Activated CD4-positive, alpha-beta T cell treated with anti-CD3 and anti-CD28 coated beads for 4 hours (primary cell): Measurements from ENCODE around the gene PACSIN2.
A peak's percentile ranks its signal among the peaks of the same experiment; 100 is the strongest.
"Not testable (repeated sequence)": the region's sequence is repeated elsewhere in the genome, so short reads cannot be mapped to it uniquely, and the experiment has no call there.

Experiments used
- DNase-seq, 2 donors: peaks; one replicate each; pipeline ENCODE4 v3.0.0-alpha.2; 2020

The PACSIN2 gene

DNA sequence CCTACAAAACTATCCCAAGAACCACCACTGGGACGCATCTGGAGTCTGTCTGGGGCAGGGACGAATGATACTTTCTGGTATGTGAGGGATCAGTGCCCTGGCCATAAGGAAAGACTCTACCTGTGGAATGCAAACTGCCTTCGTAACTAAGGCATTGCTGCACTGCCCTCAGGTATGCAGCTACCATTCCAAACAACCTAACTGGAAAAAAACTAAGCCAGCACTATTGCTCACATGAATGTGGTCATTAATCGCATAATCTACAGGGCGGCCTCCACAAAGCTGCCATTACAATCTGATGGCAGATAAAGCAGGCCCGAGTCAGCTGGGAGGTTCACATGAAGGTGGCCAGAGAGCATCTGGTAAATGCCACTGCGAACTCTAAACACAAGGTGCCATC, 3.9 kb downstream of the PACSIN2 start:
- DNase-seq: no peak

DNA sequence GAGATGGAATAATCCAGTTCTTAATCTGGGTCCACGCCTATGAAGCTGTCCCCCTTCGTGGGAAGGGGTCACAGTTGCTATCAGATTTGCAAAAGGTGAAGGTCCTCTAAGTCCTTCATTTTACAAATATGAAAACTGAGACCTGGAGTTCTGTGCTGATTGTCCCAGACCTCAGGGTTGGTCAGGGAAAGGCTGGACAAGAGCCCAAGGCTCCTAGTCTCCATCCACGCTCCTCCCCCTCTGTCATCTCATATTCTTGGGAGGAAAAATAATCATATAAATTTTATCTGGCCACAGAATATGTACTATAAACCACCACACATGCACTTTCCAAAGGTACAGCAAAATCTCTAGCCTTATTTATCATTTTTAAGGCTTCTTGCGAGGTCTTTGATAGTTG, 5.5 kb downstream of the PACSIN2 start:
- DNase-seq: no peak

DNA sequence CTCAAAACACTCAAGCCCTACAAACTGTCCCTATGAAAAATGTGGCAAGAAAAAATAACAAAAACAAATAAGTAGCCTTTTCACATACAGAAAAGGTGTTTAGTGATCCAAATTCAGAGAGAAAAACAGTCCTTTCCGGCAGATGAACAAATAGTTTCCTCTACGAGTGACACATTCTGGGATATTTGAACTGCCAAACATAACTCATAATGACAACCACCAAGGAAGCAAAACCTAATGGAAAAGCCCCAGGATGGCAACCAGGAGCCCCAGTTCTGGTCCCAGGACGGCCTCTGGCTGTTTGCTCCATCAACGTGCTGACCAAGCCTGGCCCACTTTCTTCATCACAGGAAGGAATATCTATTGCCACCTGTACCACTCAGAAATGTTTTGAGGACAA, 6.0 kb downstream of the PACSIN2 start:
- DNase-seq: no peak

DNA sequence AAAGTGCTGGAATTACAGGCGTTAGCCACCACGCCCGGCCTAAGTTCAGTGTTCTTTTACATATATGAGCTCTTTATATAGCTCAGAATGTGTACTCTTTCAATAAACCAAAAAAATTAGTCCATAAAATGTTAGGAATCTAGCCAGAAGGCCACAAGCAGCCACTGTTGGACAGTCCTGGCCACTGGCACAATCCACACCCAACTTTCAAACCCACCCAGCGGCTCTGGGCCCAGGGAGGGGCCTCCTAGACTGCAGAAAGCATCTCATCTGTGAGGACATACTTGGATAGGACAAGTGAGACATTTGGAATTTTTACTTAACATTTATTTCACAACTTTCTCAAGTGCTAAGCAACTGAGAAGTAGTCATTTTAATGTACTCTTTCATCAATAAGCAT, 6.4 kb downstream of the PACSIN2 start:
- no peak for DNase-seq

DNA sequence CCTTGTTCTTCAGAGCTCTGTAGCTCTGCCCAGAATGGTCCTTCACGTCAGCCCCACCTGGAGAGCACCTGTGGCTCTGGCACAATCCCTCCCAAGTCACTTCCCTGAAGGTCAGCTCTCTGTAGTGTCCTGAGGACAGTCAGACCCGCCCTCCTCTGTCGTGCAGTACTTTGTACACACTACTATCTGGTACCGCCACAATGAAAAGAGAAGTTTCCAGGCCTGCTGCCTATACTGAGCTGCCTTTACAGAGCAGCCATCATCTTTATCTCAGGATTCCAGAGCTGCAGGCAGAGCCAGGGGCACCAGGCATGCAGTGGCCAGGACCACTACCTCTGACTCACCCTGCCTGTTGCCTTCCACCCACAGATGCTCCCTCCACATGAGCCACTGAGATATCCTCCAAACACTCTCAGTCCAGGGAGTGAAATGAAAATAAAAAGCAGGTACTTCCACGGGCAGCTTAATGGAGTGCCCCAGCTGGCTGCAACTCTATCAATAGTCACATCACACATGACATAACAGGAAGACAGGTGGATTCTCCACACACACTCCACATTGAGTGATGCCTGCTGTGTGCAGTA, 7.3 kb downstream of the PACSIN2 start:
- no peak for DNase-seq

DNA sequence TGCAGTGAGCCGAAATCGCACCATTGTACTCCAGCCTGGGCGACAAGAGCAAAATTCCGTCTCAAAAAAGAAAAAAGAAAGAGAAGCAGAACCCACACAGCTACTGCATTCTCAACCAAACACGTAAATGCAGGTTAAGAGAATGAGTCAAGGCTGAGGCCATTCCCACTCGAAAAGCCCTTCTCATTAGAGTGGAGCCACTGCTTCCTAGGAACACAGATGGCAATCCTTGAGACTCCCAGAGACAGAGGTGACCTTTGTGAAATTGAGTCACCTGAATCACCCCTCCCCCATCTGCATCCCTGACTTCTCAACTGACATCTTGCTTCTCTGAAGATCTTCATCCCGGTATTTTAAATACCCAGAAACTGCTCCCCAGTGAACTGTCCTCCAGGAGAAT, 8.2 kb downstream of the PACSIN2 start:
- no peak for DNase-seq

DNA sequence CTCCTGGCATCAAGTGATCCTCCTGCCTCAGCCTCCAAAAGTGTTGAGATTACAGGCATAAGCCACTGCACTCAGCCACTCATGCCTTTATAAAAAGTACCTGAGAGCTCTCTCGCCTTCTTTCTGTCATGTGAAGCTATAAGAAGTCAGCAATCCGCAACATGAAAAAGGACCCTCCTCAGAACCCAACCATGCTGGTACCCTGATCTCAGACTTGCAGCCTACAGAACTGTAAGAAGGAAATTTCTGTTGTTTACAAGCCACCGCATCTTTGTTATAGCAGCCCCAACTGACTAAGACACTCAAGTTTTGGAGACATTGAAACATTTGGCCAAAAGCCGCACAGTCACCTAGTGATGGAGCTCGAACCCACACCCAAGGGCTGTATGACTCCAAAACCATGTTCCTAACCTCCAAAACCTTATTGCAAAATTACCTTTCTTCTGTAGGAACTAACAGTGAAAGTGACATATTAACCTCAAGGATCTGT, 8.9 kb downstream of the PACSIN2 start:
- no peak for DNase-seq

DNA sequence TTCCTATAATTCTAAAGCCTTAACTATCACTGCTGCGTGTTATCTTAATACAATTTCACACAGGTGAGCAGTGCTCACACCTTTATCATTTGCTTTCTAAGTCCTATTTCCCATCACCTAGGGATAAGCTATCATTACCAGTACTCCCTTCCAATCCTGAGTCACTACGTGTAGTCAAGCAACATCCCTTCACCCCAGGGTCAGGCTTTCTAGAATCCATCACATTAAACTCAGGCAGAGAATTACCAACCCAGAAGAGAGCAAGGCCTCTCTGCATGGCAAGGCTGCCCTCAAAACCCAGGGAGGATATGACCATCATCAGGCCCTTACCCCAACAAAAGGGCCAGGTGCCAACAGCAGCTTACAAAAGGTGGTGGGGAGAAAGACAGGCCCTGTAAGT, 9.8 kb downstream of the PACSIN2 start:
- DNase-seq: no peak

DNA sequence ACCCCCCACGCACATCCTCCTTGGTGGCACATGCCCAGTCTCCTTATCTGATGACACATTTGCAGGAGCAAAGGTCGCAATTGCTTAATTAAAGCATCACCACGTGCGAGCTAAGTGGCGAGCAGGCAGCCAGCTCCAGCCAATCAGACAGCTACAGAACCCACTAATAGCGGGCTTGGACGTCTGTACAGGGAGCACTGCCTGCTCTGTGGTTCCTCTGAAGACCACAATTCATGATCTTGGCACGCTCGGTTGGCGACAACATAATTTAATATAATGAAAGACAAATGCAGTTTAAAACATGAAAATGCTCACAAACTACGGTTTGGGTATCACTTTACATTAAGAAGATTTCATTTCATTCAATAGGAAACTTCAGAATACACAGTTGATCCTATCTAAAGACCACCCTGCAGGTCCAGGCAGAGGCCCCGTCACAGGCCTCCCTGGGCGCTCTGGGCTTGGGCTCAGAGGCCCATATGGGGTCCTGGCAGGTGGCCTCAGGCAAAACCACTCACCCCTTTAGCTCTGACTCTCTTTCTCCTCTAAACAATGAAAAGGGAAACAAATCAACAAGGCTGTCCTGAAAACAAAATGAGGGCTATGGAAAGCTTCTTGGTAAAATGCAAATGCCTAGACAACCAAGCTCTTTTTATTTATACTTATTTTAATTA, 10.4 kb downstream of the PACSIN2 start:
- no peak for DNase-seq

DNA sequence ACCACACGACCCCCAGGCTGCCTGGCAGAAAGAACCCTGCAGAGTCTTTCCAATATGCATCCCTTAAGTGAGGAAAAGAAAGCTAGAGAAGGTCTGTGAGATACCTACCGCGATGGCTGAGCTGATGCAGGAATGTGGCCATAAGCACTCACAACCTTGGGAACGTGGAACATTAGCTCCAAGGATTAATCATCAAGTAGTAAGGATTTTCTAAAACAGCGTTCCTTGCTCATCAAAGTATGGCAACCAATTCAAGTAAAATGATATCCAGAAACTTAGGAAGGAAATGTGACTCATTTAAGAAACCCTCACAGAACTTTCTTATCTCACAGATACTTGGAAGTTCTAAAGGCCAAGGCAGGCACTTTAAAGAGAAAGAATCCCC, 12.8 kb downstream of the PACSIN2 start:
- no peak for DNase-seq

DNA sequence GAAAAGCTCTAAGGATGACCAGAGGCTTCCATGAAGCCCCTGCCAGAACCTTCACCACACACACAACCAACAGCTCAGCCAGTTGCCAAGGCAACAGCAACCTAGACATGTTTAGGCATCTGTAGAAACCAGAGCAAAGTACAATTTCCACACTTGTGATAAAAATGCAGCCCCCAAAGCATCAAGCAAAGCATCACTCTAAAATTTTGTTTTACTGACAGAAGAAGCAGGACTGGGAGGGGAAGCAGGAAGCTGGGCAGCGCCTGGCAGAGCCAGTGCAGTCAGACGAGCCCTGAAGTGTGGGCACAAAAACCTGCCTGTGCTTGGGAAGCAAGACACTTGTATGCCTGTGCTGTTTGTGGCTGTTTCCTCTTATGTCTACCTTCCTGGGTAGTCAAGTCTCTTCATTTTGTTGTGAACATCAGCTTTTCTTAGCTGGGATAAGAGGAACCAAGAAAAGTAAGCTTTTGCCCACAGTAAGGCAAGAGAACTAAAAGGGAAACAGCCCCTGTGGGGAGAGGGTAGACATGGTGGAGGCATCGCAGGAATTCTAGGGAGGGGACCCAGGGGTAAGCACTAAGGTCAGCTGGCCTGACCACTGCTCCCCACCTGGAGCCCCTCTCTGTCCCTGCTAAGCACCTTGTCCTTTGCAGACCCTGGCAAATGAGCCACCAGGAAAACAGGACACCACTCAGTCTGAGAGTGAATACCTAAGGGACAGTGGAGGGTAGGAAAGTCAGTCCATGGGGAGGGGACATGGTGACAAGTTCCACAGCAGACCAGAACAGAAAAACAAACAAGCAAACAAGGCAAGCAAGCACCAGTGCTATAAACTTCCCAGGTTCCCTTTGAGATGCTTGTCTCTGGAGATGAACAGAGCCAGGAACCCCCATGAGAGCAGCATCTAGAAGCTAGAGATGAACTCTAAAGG, 13.4 kb downstream of the PACSIN2 start:
- no peak for DNase-seq

DNA sequence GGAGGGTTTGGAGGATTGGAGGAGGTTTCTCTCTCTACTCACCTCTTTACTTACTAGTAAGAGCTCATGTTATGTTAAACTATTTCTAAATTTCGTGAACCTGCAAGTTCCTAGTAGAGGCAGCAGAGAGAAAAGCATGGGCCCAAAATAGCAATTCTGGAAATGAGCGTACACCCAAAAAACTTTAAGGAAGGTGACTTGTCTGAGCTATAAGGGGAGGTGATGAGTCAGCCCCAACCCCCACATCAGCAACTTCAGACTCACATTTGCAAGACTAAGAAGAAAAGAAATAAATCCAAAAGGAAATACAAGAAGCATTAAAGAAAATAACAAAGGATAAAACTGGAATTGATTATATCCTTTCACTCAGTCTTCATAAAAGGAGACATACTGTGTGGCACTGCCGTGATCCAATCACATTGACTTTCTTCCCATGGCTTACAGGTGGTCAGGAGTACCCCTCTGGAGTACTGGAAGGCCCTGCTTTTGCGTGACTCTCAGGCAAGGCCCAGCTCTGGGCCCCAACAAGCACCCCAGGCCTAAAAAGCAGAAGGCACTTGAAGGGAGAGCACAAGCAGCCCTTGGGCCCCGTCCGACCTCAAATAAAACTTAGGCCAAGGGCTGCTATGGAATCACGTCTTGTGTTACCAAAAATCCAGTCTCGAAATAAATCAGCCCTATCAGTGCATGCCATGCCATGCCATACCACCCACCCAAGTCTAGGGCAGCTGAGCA, 14.3 kb downstream of the PACSIN2 start:
- DNase-seq: peak in 1 of 2 donors; percentile 9

DNA sequence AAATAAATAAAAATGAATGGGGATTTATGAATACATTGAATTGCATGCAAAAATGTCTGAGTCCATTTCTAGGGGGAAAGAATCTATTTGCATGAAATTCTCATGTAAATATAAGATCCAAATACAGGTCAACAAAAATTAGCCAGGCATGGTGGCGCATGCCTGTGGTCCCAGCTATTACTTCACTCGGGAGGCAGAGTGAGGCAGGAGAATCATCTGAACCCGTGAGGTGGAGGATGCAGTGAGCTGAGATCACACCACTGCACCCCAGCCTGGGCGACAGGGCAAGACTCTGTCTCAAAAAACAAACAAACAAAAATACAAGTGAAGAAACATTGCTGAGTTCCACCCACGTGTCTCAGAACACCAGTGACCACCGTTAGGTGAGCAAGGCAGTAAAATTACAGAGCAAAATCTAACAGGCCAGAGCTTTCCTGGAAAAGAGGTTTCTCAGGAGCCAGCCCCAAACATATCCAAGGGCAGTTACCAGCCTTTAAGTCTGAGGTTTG, 17.3 kb downstream of the PACSIN2 start:
- no peak for DNase-seq

DNA sequence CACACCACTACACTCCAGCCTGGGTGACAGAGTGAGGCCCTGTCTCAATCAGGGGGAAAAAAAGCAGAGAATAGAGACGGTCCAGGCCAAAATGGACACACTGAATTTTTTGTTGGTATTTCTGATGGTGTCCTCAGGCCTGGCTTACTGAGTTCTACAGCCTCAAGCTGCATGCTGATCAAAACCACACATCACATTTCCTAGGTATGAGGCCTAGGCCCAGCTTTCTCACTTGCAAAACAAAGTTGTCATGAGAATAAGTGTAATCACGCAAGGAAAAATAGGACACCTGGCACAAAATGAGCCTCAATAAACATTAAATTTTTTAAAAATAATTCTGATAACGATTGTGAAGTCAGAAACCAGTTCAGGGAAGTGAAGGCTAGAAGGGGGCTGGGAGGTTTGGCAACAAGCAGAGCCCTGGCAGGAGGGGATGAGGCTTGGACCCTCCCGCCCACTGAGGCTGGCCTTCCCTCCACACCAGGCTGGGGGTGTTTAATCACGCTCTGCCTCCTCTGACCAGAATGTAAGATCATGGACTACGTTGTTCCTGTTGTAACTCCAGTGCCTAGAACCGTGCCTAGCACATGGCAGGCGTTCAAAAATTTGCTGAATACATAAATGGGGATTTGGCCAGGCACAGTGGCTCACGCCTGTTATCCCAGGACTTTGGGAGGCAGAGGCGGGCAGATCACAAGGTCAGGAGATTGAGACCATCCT, 18.1 kb downstream of the PACSIN2 start:
- no peak for DNase-seq

DNA sequence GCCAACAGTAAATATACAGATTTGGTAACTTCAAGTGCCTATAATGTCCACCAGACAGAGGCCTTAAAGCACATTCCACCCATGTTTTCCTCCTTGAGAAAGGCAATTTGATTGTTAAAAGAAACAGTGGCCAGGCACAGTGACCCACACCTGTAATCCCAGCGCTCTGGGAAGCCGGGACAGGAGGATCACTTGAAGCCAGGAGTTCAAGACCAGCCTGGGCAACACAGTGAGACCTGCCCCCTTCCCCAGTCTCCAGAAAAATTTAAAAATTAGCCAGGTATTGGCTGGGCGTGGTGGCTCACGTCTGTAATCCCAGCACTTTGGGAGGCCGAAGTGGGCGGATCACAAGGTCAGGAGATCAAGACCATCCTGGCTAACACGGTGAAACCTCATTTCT, 19.3 kb downstream of the PACSIN2 start:
- not testable (repeated sequence) for DNase-seq

DNA sequence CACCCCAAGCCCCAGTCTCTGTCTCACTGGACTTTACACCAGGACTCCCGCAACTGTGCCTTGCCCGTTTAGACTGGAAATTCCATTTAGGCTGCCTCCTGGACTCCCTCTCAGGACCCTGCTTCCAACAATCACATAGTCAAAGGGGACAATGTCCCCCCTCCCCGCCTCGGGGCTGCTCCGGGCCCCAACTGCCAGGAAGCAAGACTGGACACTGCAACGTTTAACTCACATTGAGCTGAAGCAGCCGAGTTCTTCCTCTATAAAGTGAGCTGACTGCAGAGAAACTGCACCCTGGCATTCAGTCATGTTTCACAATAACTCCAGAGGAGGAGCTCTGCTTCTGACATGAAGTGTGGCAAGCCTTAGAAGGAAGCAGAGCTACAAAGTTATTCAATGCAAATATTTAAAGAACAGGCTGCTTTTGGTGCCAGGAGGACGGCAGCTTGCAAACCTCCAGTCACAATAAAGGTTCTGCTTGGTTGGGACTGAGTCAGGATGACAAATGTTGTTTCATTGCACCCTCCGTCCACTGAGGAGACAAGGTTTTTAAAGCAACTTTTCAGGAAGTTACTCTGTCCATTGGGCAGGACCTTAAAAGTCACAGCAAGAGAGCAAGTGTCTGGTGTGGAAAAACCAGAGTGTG, 19.9 kb downstream of the PACSIN2 start:
- no peak for DNase-seq

DNA sequence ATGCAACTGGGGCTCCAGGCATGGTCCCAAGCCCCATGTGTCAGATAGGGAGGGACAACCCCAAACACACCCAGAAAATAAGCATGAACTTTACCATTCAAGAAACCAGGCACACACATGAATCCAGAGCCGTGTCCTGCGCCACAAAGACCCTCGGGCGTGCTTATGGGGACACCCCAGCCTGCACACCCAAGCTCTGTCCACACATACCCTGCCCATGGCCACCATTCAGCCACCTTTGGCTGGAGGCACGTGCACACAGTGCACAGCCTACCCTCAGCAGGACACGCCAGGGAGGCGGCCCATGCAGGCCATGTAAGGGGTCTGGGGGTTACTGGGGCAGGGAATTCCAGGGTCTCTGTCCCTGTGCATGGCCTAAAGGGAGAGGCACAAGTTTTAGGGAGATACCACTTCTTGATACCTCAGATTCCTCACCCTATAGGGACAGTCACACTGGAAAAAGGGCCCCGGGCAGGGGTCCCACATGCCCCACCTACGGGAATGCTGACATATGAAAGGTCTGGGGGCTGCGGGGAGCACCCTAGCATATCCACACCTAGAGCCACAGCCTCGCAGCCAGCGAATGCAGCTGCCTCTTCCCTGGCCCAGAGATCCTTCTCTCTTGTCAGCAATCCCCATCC, 20.6 kb downstream of the PACSIN2 start:
- no peak for DNase-seq

DNA sequence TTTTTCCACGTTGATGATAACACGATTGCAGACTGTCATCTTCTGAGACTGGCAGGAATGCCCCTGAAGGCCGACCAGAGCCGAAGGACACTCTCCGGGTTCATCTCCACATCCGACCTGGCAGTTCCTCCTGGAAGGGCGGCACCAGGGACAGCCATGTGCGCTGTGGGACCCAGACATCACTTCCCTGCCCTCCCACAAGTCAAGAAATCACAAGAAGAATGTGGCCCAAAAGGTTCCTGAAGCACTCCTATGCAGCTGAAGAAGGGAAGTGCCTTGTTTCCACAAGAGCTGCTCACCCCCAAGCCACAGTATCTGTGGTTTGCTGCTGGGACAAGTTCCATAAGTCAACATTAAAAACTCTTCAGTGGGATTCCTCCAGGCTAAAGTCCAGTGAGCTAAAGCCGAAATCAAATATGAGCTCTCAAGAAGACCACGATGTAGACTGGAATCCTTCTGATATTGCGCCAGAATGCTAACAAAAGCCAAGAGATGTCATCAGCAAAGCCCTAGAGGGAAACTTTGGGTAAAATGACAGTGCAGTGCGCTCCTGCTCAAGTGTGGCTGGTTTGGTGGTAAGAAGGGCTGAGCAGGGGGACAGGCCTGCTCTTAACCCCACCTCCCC, 21.2 kb downstream of the PACSIN2 start:
- no peak for DNase-seq

DNA sequence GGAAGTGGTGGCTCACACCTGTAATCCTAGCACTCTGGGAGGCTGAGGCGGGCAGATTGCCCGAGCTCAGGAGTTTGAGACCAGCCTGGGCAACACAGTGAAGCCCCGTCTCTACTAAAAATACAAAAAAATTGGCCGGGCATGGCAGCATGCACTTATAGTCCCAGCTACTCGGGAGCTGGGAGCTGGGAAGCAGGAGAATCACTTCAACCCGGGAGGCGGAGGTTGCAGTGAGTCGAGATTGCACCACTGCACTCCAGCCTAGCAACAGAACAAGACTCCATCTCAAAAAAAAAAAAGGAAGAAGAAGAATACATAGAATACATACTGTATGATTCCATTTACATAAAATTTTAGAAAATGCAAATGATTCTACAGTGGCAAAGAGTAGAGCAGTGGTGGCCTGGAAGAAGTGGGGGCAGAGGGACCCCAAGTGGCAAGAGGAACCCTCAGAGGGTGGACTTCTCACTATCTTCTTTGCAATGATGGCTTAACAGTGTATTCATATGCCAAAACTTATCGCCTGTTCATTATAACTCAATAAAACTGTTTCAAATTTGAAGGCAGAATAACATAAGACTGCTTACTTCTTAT, 22.0 kb downstream of the PACSIN2 start:
- no peak for DNase-seq

DNA sequence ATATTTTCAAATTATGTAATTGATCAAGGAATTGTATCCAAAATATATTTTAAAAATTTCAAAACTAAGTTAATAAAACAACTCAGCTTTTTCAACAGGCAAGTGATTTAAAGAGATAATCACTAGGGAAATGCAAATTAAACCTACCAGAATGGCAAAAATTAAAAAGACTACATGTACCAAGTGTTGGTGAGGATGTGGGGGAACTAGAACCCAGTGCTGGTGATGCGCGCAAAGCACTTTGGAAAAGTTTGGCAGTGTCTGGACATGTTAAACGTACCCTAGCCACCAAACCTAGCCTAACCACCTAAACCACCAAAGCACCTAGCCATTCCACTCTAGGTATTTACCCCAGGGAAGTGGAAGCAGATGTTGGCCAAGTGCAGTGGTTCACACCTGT, 22.9 kb downstream of the PACSIN2 start:
- no peak for DNase-seq
